ENCODE data around the gene BNIP5.

BNIP5 gene

GRCh38 chr6:36349240-36349639, 12.6 kb upstream of the BNIP5 start:
- CTCF ChIA-PET = interaction anchor here (1.1 to 18.5 kb wide), 5 partner anchors 10 to 46 kb away, joined by 4 to 267 read pairs (median 11); partner anchors contain the start of gene BNIP5
- POLR2A ChIA-PET = no interaction called here
- no peak for DNase-seq (ENCODE audit: low read depth, low spot score)

GRCh38 chr6:36347621-36348020, 10.9 kb upstream of the BNIP5 start:
- CTCF ChIA-PET = interaction anchor here (0.6 to 18.5 kb wide), 5 partner anchors 8 to 47 kb away, joined by 4 to 267 read pairs (median 11); partner anchors contain the start of gene BNIP5
- TF ChIP-seq CTCF (IDR thresholded peaks at IDR 0.05; ENCODE audit: insufficient read depth, low read length, missing control alignments) = no peak
- no peak overlapping the region for H3K4me3 ChIP-seq (ENCODE audit: low read depth, low read length)
- no peak for DNase-seq (ENCODE audit: low read depth, low spot score)
- POLR2A ChIA-PET = no interaction called here

More at GRCh38 chr6:36349240-36349639, 12.6 kb upstream of the BNIP5 start:
- no peak for TF ChIP-seq CTCF (IDR thresholded peaks at IDR 0.05; ENCODE audit: insufficient read depth, low read length, missing control alignments)
- no peak overlapping the region for H3K4me3 ChIP-seq (ENCODE audit: low read depth, low read length)

GRCh38 chr6:36346486-36347273, 10.0 kb upstream of the BNIP5 start:
- H3K4me3 ChIP-seq (ENCODE audit: low read depth, low read length) = no peak overlapping the region
- ChIA-PET POLR2A (no interaction called here), CTCF (interaction anchor here (1.2 to 18.5 kb wide), 4 partner anchors 7 to 44 kb away, joined by 3 to 267 read pairs (median 54); partner anchors contain the start of gene BNIP5)
- TF ChIP-seq CTCF (IDR thresholded peaks at IDR 0.05; ENCODE audit: insufficient read depth, low read length, missing control alignments) = no peak
- DNase-seq (ENCODE audit: low read depth, low spot score) = no peak

- no peak for DNase-seq (ENCODE audit: low read depth, low spot score)
- ChIA-PET CTCF (interaction anchor here (0.7 to 18.5 kb wide), 7 partner anchors 7 to 251 kb away, joined by 3 to 267 read pairs (median 5); partner anchors contain the start of gene BNIP5), POLR2A (interaction anchor here (0.7 kb wide), 1 partner anchor 29 kb away, joined by 3 read pairs; no protein-coding TSS in a partner anchor)
- TF ChIP-seq CTCF (IDR thresholded peaks at IDR 0.05; ENCODE audit: insufficient read depth, low read length, missing control alignments) = no peak
- H3K4me3 ChIP-seq (ENCODE audit: low read depth, low read length) = no peak overlapping the region
Measured at GRCh38 chr6:36345681-36346466, 9.2 kb upstream of the BNIP5 start.

- H3K4me3 ChIP-seq (ENCODE audit: low read depth, low read length) = no peak overlapping the region
- ChIA-PET POLR2A (no interaction called here), CTCF (interaction anchor here (1.7 to 11.5 kb wide), 5 partner anchors 11 to 47 kb away, joined by 5 to 267 read pairs (median 12); no protein-coding TSS in a partner anchor)
- no peak for TF ChIP-seq CTCF (IDR thresholded peaks at IDR 0.05; ENCODE audit: insufficient read depth, low read length, missing control alignments)
- no peak for DNase-seq (ENCODE audit: low read depth, low spot score)
Measured at GRCh38 chr6:36343109-36343680, 6.5 kb upstream of the BNIP5 start.

All from AG04449 (cell line).